Measurements from ENCODE around the gene CDC34.

DNA sequence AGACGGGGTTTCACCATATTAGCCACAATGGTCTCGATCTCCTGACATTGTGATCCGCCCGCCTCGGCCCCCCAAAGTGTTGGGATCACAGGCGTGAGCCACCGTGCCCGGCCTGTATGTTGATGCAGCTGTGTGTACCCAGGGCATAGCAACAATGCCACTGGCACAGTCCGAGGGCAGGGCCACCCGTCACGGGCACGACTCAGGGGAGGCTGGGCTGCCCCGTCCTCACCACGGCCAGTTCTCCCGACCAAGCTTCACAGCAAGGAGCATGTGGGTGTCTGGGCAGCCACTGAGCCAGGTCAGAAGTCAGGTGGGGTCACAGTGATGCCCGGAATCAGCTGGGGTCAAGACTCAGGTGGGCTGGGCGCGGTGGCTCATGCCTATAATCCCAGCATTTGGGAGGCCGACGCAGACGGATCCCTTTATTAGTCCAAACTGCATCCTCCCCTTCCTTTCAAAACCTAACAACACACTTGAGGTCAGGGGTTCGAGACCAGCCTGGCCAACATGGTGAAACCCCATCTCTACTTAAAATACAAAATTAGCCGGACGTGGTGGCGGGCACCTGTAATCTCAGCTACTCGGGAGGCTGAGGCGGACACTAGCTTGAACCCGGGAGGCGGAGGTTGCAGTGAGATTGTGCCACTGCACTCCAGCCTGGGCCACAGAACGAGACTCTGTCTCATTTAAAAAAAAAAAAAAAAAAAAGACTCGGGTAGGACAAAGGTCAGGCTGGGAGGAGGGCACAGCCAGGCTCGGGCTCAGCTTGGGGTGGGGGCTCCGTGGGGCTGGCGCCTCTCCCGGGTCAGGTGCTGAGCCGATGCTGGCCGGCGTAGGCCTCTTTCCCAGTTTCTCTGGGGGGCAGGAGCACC is 1.2 kb upstream of the CDC34 start:
- TF ChIP-seq, protein P1, sequence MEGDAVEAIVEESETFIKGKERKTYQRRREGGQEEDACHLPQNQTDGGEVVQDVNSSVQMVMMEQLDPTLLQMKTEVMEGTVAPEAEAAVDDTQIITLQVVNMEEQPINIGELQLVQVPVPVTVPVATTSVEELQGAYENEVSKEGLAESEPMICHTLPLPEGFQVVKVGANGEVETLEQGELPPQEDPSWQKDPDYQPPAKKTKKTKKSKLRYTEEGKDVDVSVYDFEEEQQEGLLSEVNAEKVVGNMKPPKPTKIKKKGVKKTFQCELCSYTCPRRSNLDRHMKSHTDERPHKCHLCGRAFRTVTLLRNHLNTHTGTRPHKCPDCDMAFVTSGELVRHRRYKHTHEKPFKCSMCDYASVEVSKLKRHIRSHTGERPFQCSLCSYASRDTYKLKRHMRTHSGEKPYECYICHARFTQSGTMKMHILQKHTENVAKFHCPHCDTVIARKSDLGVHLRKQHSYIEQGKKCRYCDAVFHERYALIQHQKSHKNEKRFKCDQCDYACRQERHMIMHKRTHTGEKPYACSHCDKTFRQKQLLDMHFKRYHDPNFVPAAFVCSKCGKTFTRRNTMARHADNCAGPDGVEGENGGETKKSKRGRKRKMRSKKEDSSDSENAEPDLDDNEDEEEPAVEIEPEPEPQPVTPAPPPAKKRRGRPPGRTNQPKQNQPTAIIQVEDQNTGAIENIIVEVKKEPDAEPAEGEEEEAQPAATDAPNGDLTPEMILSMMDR (IDR thresholded peaks at IDR 0.05): no peak
- TF ChIP-seq EZH2phosphoT487 (IDR thresholded peaks at IDR 0.05) (no peak), EZH2 (IDR thresholded peaks at IDR 0.05) (no peak)

Measured in neural progenitor cell (in vitro differentiated cells).